HepG2 (cell line): Measurements from ENCODE around the gene ACADVL. TPM values are rescaled to one million over a fixed set of nuclear protein-coding genes. Genes with fewer than 3 reads are reported as not detected.

Source experiments
- GABPB1 ChIP-seq: IDR thresholded peaks from 2 replicates; pipeline ENCODE4 v1.6.1; 2016; ENCODE audit warnings: mild to moderate bottlenecking, missing genetic modification reagents, moderate library complexity, missing compliant biosample characterization
- GMEB2 ChIP-seq: IDR thresholded peaks from 2 replicates; pipeline ENCODE4 v1.6.1; 2016; ENCODE audit warnings: missing biosample characterization, missing genetic modification reagents, low read depth
- NR0B2 ChIP-seq: sonication (generic); formaldehyde crosslinking; IDR thresholded peaks from 2 replicates; pipeline ENCODE4 v1.4.0; 2020; ENCODE audit warnings: mild to moderate bottlenecking, missing genetic modification reagents
- PCBP2 ChIP-seq: fragments of 200-400 bp; formaldehyde crosslinking; optimal IDR thresholded peaks from 2 replicates; pipeline ENCODE3; 2018; ENCODE audit warnings: low read length, low read depth; ENCODE audit not compliant: poor library complexity, severe bottlenecking
- RARG ChIP-seq: sonication (generic); formaldehyde crosslinking; IDR thresholded peaks from 2 replicates; pipeline ENCODE4 v1.4.0; 2020; ENCODE audit warnings: low read depth, mild to moderate bottlenecking, missing genetic modification reagents
- SPEN ChIP-seq: sonication (generic); formaldehyde crosslinking; IDR thresholded peaks from 2 replicates; pipeline ENCODE4 v1.5.1; 2020; ENCODE audit warnings: low read depth, mild to moderate bottlenecking, missing genetic modification reagents
- ZFX ChIP-seq: sonication (generic); formaldehyde crosslinking; IDR thresholded peaks from 2 replicates; pipeline ENCODE4 v1.4.0; 2020; ENCODE audit warnings: mild to moderate bottlenecking, low read depth, missing genetic modification reagents, moderate library complexity
- ZNF274 ChIP-seq: sonication (generic); formaldehyde crosslinking; IDR thresholded peaks from 2 replicates; pipeline ENCODE4 v1.5.1; 2020; ENCODE audit warnings: mild to moderate bottlenecking, missing genetic modification reagents
- ZNF276 ChIP-seq: sonication (generic); formaldehyde crosslinking; IDR thresholded peaks from 2 replicates; pipeline ENCODE4 v1.4.0; 2020; ENCODE audit warnings: mild to moderate bottlenecking, low read depth, missing genetic modification reagents
- ZNF543 ChIP-seq: sonication (generic); formaldehyde crosslinking; IDR thresholded peaks from 2 replicates; pipeline ENCODE4 v1.4.0; 2020; ENCODE audit warnings: mild to moderate bottlenecking, missing genetic modification reagents
- ZNF546 ChIP-seq: sonication (generic); formaldehyde crosslinking; conservative IDR thresholded peaks from 2 replicates; pipeline ENCODE4 v1.8.1; 2023; ENCODE audit warnings: mild to moderate bottlenecking, missing genetic modification reagents
- ZNF605 ChIP-seq: sonication (generic); formaldehyde crosslinking; IDR thresholded peaks from 2 replicates; pipeline ENCODE4 v1.8.0; 2022; ENCODE audit warnings: mild to moderate bottlenecking, missing genetic modification reagents
- ZNF737 ChIP-seq: sonication (generic); formaldehyde crosslinking; IDR thresholded peaks from 2 replicates; pipeline ENCODE4 v1.5.0; 2020; ENCODE audit warnings: missing genetic modification reagents, mild to moderate bottlenecking, borderline replicate concordance
- ZNF788 ChIP-seq: sonication (generic); formaldehyde crosslinking; IDR thresholded peaks from 2 replicates; pipeline ENCODE4 v1.5.0; 2020; ENCODE audit warnings: mild to moderate bottlenecking, missing genetic modification reagents, borderline replicate concordance
- polyA plus RNA-seq, 8 experiments: library from polyadenylated mRNA; depleted of rRNA in 3 of 8; stranded (reverse) in 7 of 8; unstranded in 1 of 8; fragments of >200 nt; fragmentation: Illumina TruSeq in 4 of 8; extraction: Trizol in 4 of 8; gene quantifications; 2 replicates each; pipeline versions ENCODE4 v1.2.1 to v1.2.3, GENCODE V29; 2011 to 2016; ENCODE audit warnings: low read depth in 4 of 8, missing spikeins in 1 of 8, mixed read lengths in 1 of 8; ENCODE audit not compliant: insufficient read depth in 1 of 8
- total RNA-seq, 5 experiments: library from RNA; depleted of rRNA; stranded (reverse); fragments of >200 nt; fragmentation: Illumina TruSeq; extraction: Trizol; gene quantifications; 2 replicates each; pipeline ENCODE4 v1.2.3, GENCODE V29; 2016; ENCODE audit warnings: low read depth in 1 of 5
- TF ChIP-seq, protein P1 (sequence below): sonication (generic); formaldehyde crosslinking; conservative IDR thresholded peaks from 2 replicates; pipeline ENCODE4 v1.5.0; 2020; ENCODE audit warnings: missing genetic modification reagents
- TF ChIP-seq, protein P2 (sequence below): sonication (generic); formaldehyde crosslinking; IDR thresholded peaks from 2 replicates; pipeline ENCODE4 v1.5.0; 2020; ENCODE audit warnings: missing genetic modification reagents
- TF ChIP-seq, protein P3 (sequence below): sonication (generic); formaldehyde crosslinking; IDR thresholded peaks from 2 replicates; pipeline ENCODE4 v1.5.0; 2020; ENCODE audit warnings: mild to moderate bottlenecking, missing genetic modification reagents
- TF ChIP-seq, protein P4 (sequence below): IDR thresholded peaks from 2 replicates; pipeline ENCODE4 v1.6.1; 2016; ENCODE audit warnings: low read depth, borderline replicate concordance

Gene ACADVL
- total and polyA plus RNA-seq, 2 of the 13 experiments (the other 11 are each of a cell fraction or from before 2014, with no cell fraction given): 219 to 412 TPM

GRCh38 chr17:7241783-7242716, 22.3 kb downstream of the ACADVL start, which contains the start of gene GABARAP (continued):
- TF ChIP-seq GMEB2 (CRISPR knock-in tag) (0 out of 2 replicates have a peak, but pooled peaks have one; percentile 46), GABPB1 (CRISPR knock-in tag) (peak; percentile 80), RARG (CRISPR knock-in tag) (no peak), ZNF543 (no peak), ZNF605 (CRISPR knock-in tag) (no peak; the same call in 1 of the 2 replicates), ZFX (CRISPR knock-in tag) (peak; percentile 75), ZNF788 (CRISPR knock-in tag) (peak; percentile 68; the same call in 1 of the 2 replicates), ZNF276 (CRISPR knock-in tag) (0 out of 2 replicates have a peak, but pooled peaks have one; percentile 1), PCBP2 (no peak), ZNF274 (CRISPR knock-in tag) (peak; percentile 73; the same call in 1 of the 2 replicates), ZNF737 (CRISPR knock-in tag) (no peak), SPEN (CRISPR knock-in tag) (peak; percentile 41; the same call in 1 of the 2 replicates), NR0B2 (CRISPR knock-in tag) (peak; percentile 45; the same call in 1 of the 2 replicates), ZNF546 (CRISPR knock-in tag) (0 out of 2 replicates have a peak, but pooled peaks have one; percentile 66)
- TF ChIP-seq, protein P1, sequence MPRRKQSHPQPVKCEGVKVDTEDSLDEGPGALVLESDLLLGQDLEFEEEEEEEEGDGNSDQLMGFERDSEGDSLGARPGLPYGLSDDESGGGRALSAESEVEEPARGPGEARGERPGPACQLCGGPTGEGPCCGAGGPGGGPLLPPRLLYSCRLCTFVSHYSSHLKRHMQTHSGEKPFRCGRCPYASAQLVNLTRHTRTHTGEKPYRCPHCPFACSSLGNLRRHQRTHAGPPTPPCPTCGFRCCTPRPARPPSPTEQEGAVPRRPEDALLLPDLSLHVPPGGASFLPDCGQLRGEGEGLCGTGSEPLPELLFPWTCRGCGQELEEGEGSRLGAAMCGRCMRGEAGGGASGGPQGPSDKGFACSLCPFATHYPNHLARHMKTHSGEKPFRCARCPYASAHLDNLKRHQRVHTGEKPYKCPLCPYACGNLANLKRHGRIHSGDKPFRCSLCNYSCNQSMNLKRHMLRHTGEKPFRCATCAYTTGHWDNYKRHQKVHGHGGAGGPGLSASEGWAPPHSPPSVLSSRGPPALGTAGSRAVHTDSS: no peak
- TF ChIP-seq, protein P2, sequence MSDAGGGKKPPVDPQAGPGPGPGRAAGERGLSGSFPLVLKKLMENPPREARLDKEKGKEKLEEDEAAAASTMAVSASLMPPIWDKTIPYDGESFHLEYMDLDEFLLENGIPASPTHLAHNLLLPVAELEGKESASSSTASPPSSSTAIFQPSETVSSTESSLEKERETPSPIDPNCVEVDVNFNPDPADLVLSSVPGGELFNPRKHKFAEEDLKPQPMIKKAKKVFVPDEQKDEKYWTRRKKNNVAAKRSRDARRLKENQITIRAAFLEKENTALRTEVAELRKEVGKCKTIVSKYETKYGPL (CRISPR knock-in tag): no peak
- TF ChIP-seq, protein P3, sequence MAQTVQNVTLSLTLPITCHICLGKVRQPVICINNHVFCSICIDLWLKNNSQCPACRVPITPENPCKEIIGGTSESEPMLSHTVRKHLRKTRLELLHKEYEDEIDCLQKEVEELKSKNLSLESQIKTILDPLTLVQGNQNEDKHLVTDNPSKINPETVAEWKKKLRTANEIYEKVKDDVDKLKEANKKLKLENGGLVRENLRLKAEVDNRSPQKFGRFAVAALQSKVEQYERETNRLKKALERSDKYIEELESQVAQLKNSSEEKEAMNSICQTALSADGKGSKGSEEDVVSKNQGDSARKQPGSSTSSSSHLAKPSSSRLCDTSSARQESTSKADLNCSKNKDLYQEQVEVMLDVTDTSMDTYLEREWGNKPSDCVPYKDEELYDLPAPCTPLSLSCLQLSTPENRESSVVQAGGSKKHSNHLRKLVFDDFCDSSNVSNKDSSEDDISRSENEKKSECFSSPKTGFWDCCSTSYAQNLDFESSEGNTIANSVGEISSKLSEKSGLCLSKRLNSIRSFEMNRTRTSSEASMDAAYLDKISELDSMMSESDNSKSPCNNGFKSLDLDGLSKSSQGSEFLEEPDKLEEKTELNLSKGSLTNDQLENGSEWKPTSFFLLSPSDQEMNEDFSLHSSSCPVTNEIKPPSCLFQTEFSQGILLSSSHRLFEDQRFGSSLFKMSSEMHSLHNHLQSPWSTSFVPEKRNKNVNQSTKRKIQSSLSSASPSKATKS (CRISPR knock-in tag): no peak; the same call in 1 of the 2 replicates
- TF ChIP-seq, protein P4, sequence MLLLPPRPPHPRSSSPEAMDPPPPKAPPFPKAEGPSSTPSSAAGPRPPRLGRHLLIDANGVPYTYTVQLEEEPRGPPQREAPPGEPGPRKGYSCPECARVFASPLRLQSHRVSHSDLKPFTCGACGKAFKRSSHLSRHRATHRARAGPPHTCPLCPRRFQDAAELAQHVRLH (CRISPR knock-in tag): peak; percentile 32
